ENCODE data around the gene HERC2. TPM values are rescaled to one million over a fixed set of nuclear protein-coding genes. Genes with fewer than 3 reads are reported as not detected.
A peak's percentile ranks its signal among the peaks of the same experiment; 100 is the strongest.
"Not testable (repeated sequence)": the region's sequence is repeated elsewhere in the genome, so short reads cannot be mapped to it uniquely, and the experiment has no call there.

HERC2 gene
- total RNA-seq, 1 experiment from 2014 or later = 69.2 TPM

- Histone ChIP-seq H3T11ph (ENCODE audit: low read length) (no peak overlapping the region), H2BK20ac (ENCODE audit: low read depth, low read length, poor library complexity, severe bottlenecking) (no peak overlapping the region), H2AFZ (ENCODE audit: low read length) (no peak overlapping the region), H4K8ac (replicated peaks; ENCODE audit: insufficient read length, low read depth, low read length) (no peak overlapping the region), H2BK15ac (ENCODE audit: low read depth, low read length) (no peak overlapping the region), H2BK5ac (ENCODE audit: insufficient read length, low read length) (no peak overlapping the region), H3K9ac (ENCODE audit: extremely low read depth, insufficient read length, low read length) (no peak overlapping the region), H3K18ac (ENCODE audit: insufficient read length, low read depth, low read length) (no peak overlapping the region), H3K14ac (ENCODE audit: insufficient read depth, low read length) (no peak overlapping the region; the same call in 1 of the 2 replicates), H3K79me1 (ENCODE audit: insufficient read depth, low read depth, low read length, poor library complexity, severe bottlenecking) (no peaks in the 10 kb centered on the region), H3K23ac (ENCODE audit: insufficient read length, low read depth, low read length) (no peak overlapping the region), H2AK5ac (ENCODE audit: insufficient read length, low read length) (no peak overlapping the region), H2BK12ac (ENCODE audit: insufficient read length, low read depth, low read length) (no peak overlapping the region), H3K56ac (ENCODE audit: insufficient read length, low read depth, low read length) (no peak overlapping the region), H3K79me2 (ENCODE audit: insufficient read depth, low read length) (no peaks in the 10 kb centered on the region), H3K27ac (ENCODE audit: insufficient read length, low read depth, low read length) (no peak overlapping the region), H3K23me2 (ENCODE audit: insufficient read length, low read depth, low read length, poor library complexity, severe bottlenecking) (no peaks in the 10 kb centered on the region), H3K4me1 (ENCODE audit: insufficient read depth, low read length) (no peaks in the 10 kb centered on the region), H4K20me1 (ENCODE audit: control insufficient read depth, insufficient read depth, insufficient read length) (no peaks in the 10 kb centered on the region), H2BK120ac (ENCODE audit: low read depth, low read length, poor library complexity, severe bottlenecking) (no peak overlapping the region), H3K27me3 (ENCODE audit: insufficient read depth, low read length) (no peaks in the 10 kb centered on the region), H3K4ac (ENCODE audit: low read depth, low read length) (no peak overlapping the region), H3K9me3 (ENCODE audit: control insufficient read depth, low read depth, low read length) (no peaks in the 10 kb centered on the region), H4K5ac (ENCODE audit: insufficient read length, low read depth, low read length) (no peak overlapping the region), H3K4me2 (ENCODE audit: insufficient read depth, insufficient read length, low read length) (no peak overlapping the region), H4K91ac (ENCODE audit: insufficient read length, low read depth, low read length) (no peak overlapping the region)
- Mint-ChIP-seq H3K4me3 (no peak overlapping the region), H3K4me1 (no peaks in the 10 kb centered on the region), H3K9me3 (no peaks in the 10 kb centered on the region), H3K36me3 (ENCODE audit: insufficient read depth in 1 of 3, low read depth in 3 of 3) (peaks cover 27 to 49% (median 45%) of the 10 kb centered on the region in 3 experiments; a peak in 6 of 7 replicates), H3K27me3 (ENCODE audit: low read depth) (no peaks in the 10 kb centered on the region; the same call in 1 of the 2 replicates), H3K27ac (0 out of 7 replicates have a peak overlapping the region, but pooled peaks of 1 of the 3 experiments have one; percentile 18)
- WGBS (ENCODE audit: extremely low coverage, insufficient read length, low lambda C conversion rate) = no CpG with 5 or more reads among the region's 10 CpGs
- no peak for DNase-seq
- no peak for TF ChIP-seq CTCF (conservative IDR thresholded peaks at IDR 0.05)
Measured at GRCh38 chr15:28219116-28219515, 102.9 kb downstream of the HERC2 start.

GRCh38 chr15:28216946-28217546 lies 104.9 kb downstream of the HERC2 start:
- not testable (repeated sequence) for H3K9me3 Mint-ChIP-seq; H3K27me3 ChIP-seq (ENCODE audit: insufficient read depth, low read length); H4K91ac ChIP-seq (ENCODE audit: insufficient read length, low read depth, low read length); H3K23me2 ChIP-seq (ENCODE audit: insufficient read length, low read depth, low read length, poor library complexity, severe bottlenecking); DNase-seq; H3K4me3 Mint-ChIP-seq; H3T11ph ChIP-seq (ENCODE audit: low read length); H2AFZ ChIP-seq (ENCODE audit: low read length); H3K23ac ChIP-seq (ENCODE audit: insufficient read length, low read depth, low read length); H3K79me1 ChIP-seq (ENCODE audit: insufficient read depth, low read depth, low read length, poor library complexity, severe bottlenecking); H2BK12ac ChIP-seq (ENCODE audit: insufficient read length, low read depth, low read length); H3K27ac Mint-ChIP-seq; H2BK20ac ChIP-seq (ENCODE audit: low read depth, low read length, poor library complexity, severe bottlenecking); H3K18ac ChIP-seq (ENCODE audit: insufficient read length, low read depth, low read length); H3K27me3 Mint-ChIP-seq (ENCODE audit: low read depth); H4K20me1 ChIP-seq (ENCODE audit: control insufficient read depth, insufficient read depth, insufficient read length); H3K9ac ChIP-seq (ENCODE audit: extremely low read depth, insufficient read length, low read length); H3K9me3 ChIP-seq (ENCODE audit: control insufficient read depth, low read depth, low read length); H2AK5ac ChIP-seq (ENCODE audit: insufficient read length, low read length); H3K56ac ChIP-seq (ENCODE audit: insufficient read length, low read depth, low read length); H3K4me2 ChIP-seq (ENCODE audit: insufficient read depth, insufficient read length, low read length); H3K14ac ChIP-seq (ENCODE audit: insufficient read depth, low read length); H3K27ac ChIP-seq (ENCODE audit: insufficient read length, low read depth, low read length); H4K5ac ChIP-seq (ENCODE audit: insufficient read length, low read depth, low read length); H3K4me1 ChIP-seq (ENCODE audit: insufficient read depth, low read length); H2BK15ac ChIP-seq (ENCODE audit: low read depth, low read length); H3K4ac ChIP-seq (ENCODE audit: low read depth, low read length); H4K8ac ChIP-seq (replicated peaks; ENCODE audit: insufficient read length, low read depth, low read length); H3K4me1 Mint-ChIP-seq; H3K79me2 ChIP-seq (ENCODE audit: insufficient read depth, low read length); H2BK5ac ChIP-seq (ENCODE audit: insufficient read length, low read length); H2BK120ac ChIP-seq (ENCODE audit: low read depth, low read length, poor library complexity, severe bottlenecking)
- WGBS (ENCODE audit: extremely low coverage, insufficient read length, low lambda C conversion rate) = no CpG with 5 or more reads among the region's 14 CpGs
- H3K36me3 Mint-ChIP-seq (ENCODE audit: insufficient read depth in 1 of 3, low read depth in 3 of 3) = peaks cover 28 to 48% (median 48%) of the 10 kb centered on the region in 3 experiments; a peak in 6 of 7 replicates

All from H9 (cell line).